GM20431 (cell line): ENCODE data around the gene RPL27A.
"Not testable (repeated sequence)": the region's sequence is repeated elsewhere in the genome, so short reads cannot be mapped to it uniquely, and the experiment has no call there.

ENCODE experiments used
- in situ Hi-C: fragments of 300-500 bp; cut with MseI, MboI; formaldehyde crosslinking; loops from one replicate; pipeline ENCODE4 v1.15.0; 2020; ENCODE audit warnings: low sequenced_read_pairs; ENCODE audit not compliant: unreplicated experiment

The RPL27A gene

GRCh38 chr11:8682303-8683114 is at the start of gene RPL27A, which contains the start of gene TRIM66:
Gene RPL27A (plus strand): TSS chr11:8682792. CDS start chr11:8682814, 22 bp downstream.
Gene TRIM66 (minus strand): TSS chr11:8682665. CDS start chr11:8672274, 10,391 bp downstream.
- in situ Hi-C loops = no loop called here

GRCh38 chr11:8634498-8634897 is 48.1 kb upstream of the RPL27A start:
- in situ Hi-C loops = no loop called here

- in situ Hi-C loops = no loop called here
These were observed 46.5 kb upstream of the RPL27A start for GRCh38 chr11:8636127-8636526.

GRCh38 chr11:8638300-8638699 is 44.3 kb upstream of the RPL27A start:
- in situ Hi-C loops = no loop called here

- in situ Hi-C loops = no loop called here
These were observed 42.9 kb upstream of the RPL27A start for GRCh38 chr11:8639655-8640054.

- in situ Hi-C loops = no loop called here
These were observed 42.2 kb upstream of the RPL27A start for GRCh38 chr11:8640267-8640906.

- in situ Hi-C loops = no loop called here
These were observed 41.3 kb upstream of the RPL27A start for GRCh38 chr11:8641332-8641731.

- in situ Hi-C loops = no loop called here
These were observed 40.3 kb upstream of the RPL27A start for GRCh38 chr11:8642196-8642841.

- in situ Hi-C loops = no loop called here
These were observed 35.7 kb upstream of the RPL27A start for GRCh38 chr11:8646873-8647272.

GRCh38 chr11:8649361-8649760 is 33.2 kb upstream of the RPL27A start:
- in situ Hi-C loops = no loop called here

- in situ Hi-C loops = no loop called here
These were observed 32.1 kb upstream of the RPL27A start for GRCh38 chr11:8650401-8650990.

GRCh38 chr11:8652140-8652539 is 30.5 kb upstream of the RPL27A start:
- in situ Hi-C loops = no loop called here

GRCh38 chr11:8654503-8654902 is 28.1 kb upstream of the RPL27A start:
- in situ Hi-C loops = no loop called here

- in situ Hi-C loops = no loop called here
These were observed 26.3 kb upstream of the RPL27A start for GRCh38 chr11:8656291-8656690.

- in situ Hi-C loops = no loop called here
These were observed 24.1 kb upstream of the RPL27A start for GRCh38 chr11:8658321-8659057.

- in situ Hi-C loops = no loop called here
These were observed 21.4 kb upstream of the RPL27A start for GRCh38 chr11:8661001-8661795.

GRCh38 chr11:8665222-8665621 is 17.4 kb upstream of the RPL27A start:
- in situ Hi-C loops = no loop called here

GRCh38 chr11:8670081-8670480 is 12.5 kb upstream of the RPL27A start:
- in situ Hi-C loops = not testable (repeated sequence)

GRCh38 chr11:8671193-8671612 is 11.4 kb upstream of the RPL27A start:
- in situ Hi-C loops = no loop called here
